ENCODE measurements around the gene PTK6. TPM values are rescaled to one million over a fixed set of nuclear protein-coding genes. Genes with fewer than 3 reads are reported as not detected.

PTK6 gene
- total and polyA plus RNA-seq, 2 of the 13 experiments (the other 11 are each of a cell fraction or from before 2014, with no cell fraction given): 0.08 TPM; not detected in 1

- BruUV-seq (replicated peaks): no TSS peak
- no peak for FAIRE-seq
- DNase-seq (ENCODE audit: low spot score): no peak
- POLR2A ChIA-PET: no interaction called here
- Histone ChIP-seq H3K9ac (ENCODE audit: insufficient read depth, low read depth, low read length) (no peak overlapping the region), H3K4me3 (replicated peaks in 1 of 3; ENCODE audit: insufficient read depth in 1 of 3, low read depth in 2 of 3, low read length in 3 of 3) (no peak overlapping the region), H4K20me1 (ENCODE audit: insufficient read depth, low read length) (peaks cover 5% of the 10 kb centered on the region; the same call in 1 of the 2 replicates), H2AFZ (ENCODE audit: low read length) (no peak overlapping the region), H3K36me3 (replicated peaks in 1 of 2; ENCODE audit: control insufficient read depth in 1 of 2, insufficient read depth in 2 of 2, low read length in 2 of 2) (no peaks in the 10 kb centered on the region), H3K9me3 (ENCODE audit: low read length) (no peaks in the 10 kb centered on the region), H3K4me1 (ENCODE audit: insufficient read depth, low read length) (peaks cover 9% of the 10 kb centered on the region), H3K27me3 (ENCODE audit: control insufficient read depth in 1 of 2, insufficient read depth in 2 of 2, low read length in 2 of 2) (peaks cover 29 to 90% of the 10 kb centered on the region in 2 experiments), H3K4me2 (ENCODE audit: low read depth, low read length) (no peak overlapping the region), H3K79me2 (ENCODE audit: insufficient read depth, low read length) (no peaks in the 10 kb centered on the region), H3K27ac (ENCODE audit: extremely low read length, insufficient read depth, low read length) (no peak overlapping the region)
- ATAC-seq: peak; percentile 5; the same call in 2 of the 3 replicates
- CTCF ChIA-PET (ENCODE audit: low intra/inter-chr PET ratio, low total read pairs): no interaction called here
- no peak for TF ChIP-seq ARID2 (CRISPR knock-in tag; IDR thresholded peaks at IDR 0.05; ENCODE audit: borderline replicate concordance)
- peak; percentile 45; the same call in 1 of the 2 replicates for TF ChIP-seq HES4 (CRISPR knock-in tag; IDR thresholded peaks at IDR 0.05; ENCODE audit: borderline replicate concordance)
- 0 out of 2 replicates have a peak, but pooled peaks have one; percentile 33 for TF ChIP-seq JUND (CRISPR knock-in tag; IDR thresholded peaks at IDR 0.05)
- 18% methylated on average over 27 of the region's 34 CpGs for WGBS (ENCODE audit: low lambda C conversion rate)
- intact Hi-C loops (cut with micrococcal nuclease; ENCODE audit: unreplicated experiment) (no loop called here), in situ Hi-C loops (cut with HindIII; ENCODE audit: extremely low pct_ligation_motif_present, low pct_unique_long_range_greater_than_20kb) (no loop called here)
Measured at GRCh38 chr20:63478346-63479302, 58.6 kb downstream of the PTK6 start.

Other genes with a start within 250 kb of the PTK6 start
- not detected in 2 replicates for gene COL20A1, start 244.2 kb downstream of the PTK6 start, total RNA-seq (2016; rRNA removed; fragmentation: Illumina TruSeq; extraction: Trizol)
- gene COL20A1, start 244.2 kb downstream of the PTK6 start, polyA plus RNA-seq (2011; rRNA removed): 0.03 TPM in 1 of 2 replicates, not detected in the other
- gene CHRNA4, start 176.0 kb downstream of the PTK6 start, total RNA-seq (2016; rRNA removed; fragmentation: Illumina TruSeq; extraction: Trizol): not detected in 2 replicates
- gene CHRNA4, start 176.0 kb downstream of the PTK6 start, polyA plus RNA-seq (2011; rRNA removed): not detected in 2 replicates
- gene KCNQ2, start 64.7 kb downstream of the PTK6 start, total RNA-seq (2016; rRNA removed; fragmentation: Illumina TruSeq; extraction: Trizol): not detected in 2 replicates
- not detected in 2 replicates for gene KCNQ2, start 64.7 kb downstream of the PTK6 start, polyA plus RNA-seq (2011; rRNA removed)
- gene EEF1A2, start 38.3 kb downstream of the PTK6 start, total RNA-seq (2016; rRNA removed; fragmentation: Illumina TruSeq; extraction: Trizol): 0.36 and 0.44 TPM in 2 replicates
- gene EEF1A2, start 38.3 kb downstream of the PTK6 start, polyA plus RNA-seq (2011; rRNA removed): 0.87 and 1.8 TPM in 2 replicates
- 6.0 and 7.0 TPM in 2 replicates for gene PPDPF, start 16.6 kb downstream of the PTK6 start, total RNA-seq (2016; rRNA removed; fragmentation: Illumina TruSeq; extraction: Trizol)
- 1.8 and 2.2 TPM in 2 replicates for gene PPDPF, start 16.6 kb downstream of the PTK6 start, polyA plus RNA-seq (2011; rRNA removed)
- gene SRMS, start 10.4 kb upstream of the PTK6 start, total RNA-seq (2016; rRNA removed; fragmentation: Illumina TruSeq; extraction: Trizol): not detected in 2 replicates
- 0.09 TPM in 1 of 2 replicates, not detected in the other for gene SRMS, start 10.4 kb upstream of the PTK6 start, polyA plus RNA-seq (2011; rRNA removed)
- not detected in 2 replicates for gene FNDC11, start 16.8 kb upstream of the PTK6 start, total RNA-seq (2016; rRNA removed; fragmentation: Illumina TruSeq; extraction: Trizol)
- 0.07 and 0.13 TPM in 2 replicates for gene FNDC11, start 16.8 kb upstream of the PTK6 start, polyA plus RNA-seq (2011; rRNA removed)
- gene HELZ2, start 36.9 kb upstream of the PTK6 start, total RNA-seq (2016; rRNA removed; fragmentation: Illumina TruSeq; extraction: Trizol): 8.4 and 10.1 TPM in 2 replicates
- gene HELZ2, start 36.9 kb upstream of the PTK6 start, polyA plus RNA-seq (2011; rRNA removed): 9.6 and 16.1 TPM in 2 replicates
- gene GMEB2, start 89.7 kb upstream of the PTK6 start, total RNA-seq (2016; rRNA removed; fragmentation: Illumina TruSeq; extraction: Trizol): 11.6 and 12.4 TPM in 2 replicates
- gene GMEB2, start 89.7 kb upstream of the PTK6 start, polyA plus RNA-seq (2011; rRNA removed): 10.6 and 11.5 TPM in 2 replicates
- 28.1 and 48.3 TPM in 2 replicates for gene STMN3, start 116.0 kb upstream of the PTK6 start, total RNA-seq (2016; rRNA removed; fragmentation: Illumina TruSeq; extraction: Trizol)
- 21.0 and 28.5 TPM in 2 replicates for gene STMN3, start 116.0 kb upstream of the PTK6 start, polyA plus RNA-seq (2011; rRNA removed)
- gene RTEL1, start 120.9 kb upstream of the PTK6 start, total RNA-seq (2016; rRNA removed; fragmentation: Illumina TruSeq; extraction: Trizol): 10.9 and 21.8 TPM in 2 replicates
- gene RTEL1, start 120.9 kb upstream of the PTK6 start, polyA plus RNA-seq (2011; rRNA removed): 29.5 and 36.4 TPM in 2 replicates
- gene TNFRSF6B, start 159.3 kb upstream of the PTK6 start, total RNA-seq (2016; rRNA removed; fragmentation: Illumina TruSeq; extraction: Trizol): not detected in 2 replicates
- gene TNFRSF6B, start 159.3 kb upstream of the PTK6 start, polyA plus RNA-seq (2011; rRNA removed): 0.24 and 0.86 TPM in 2 replicates
- gene ARFRP1, start 170.6 kb upstream of the PTK6 start, total RNA-seq (2016; rRNA removed; fragmentation: Illumina TruSeq; extraction: Trizol): 33.7 and 51.1 TPM in 2 replicates
- gene ARFRP1, start 170.6 kb upstream of the PTK6 start, polyA plus RNA-seq (2011; rRNA removed): 32.0 and 42.8 TPM in 2 replicates
- gene ZGPAT, start 170.7 kb upstream of the PTK6 start, total RNA-seq (2016; rRNA removed; fragmentation: Illumina TruSeq; extraction: Trizol): 40.2 and 41.9 TPM in 2 replicates
- gene ZGPAT, start 170.7 kb upstream of the PTK6 start, polyA plus RNA-seq (2011; rRNA removed): 23.0 and 32.8 TPM in 2 replicates
- 51.5 and 61.5 TPM in 2 replicates for gene LIME1, start 199.3 kb upstream of the PTK6 start, total RNA-seq (2016; rRNA removed; fragmentation: Illumina TruSeq; extraction: Trizol)
- 13.0 and 23.5 TPM in 2 replicates for gene LIME1, start 199.3 kb upstream of the PTK6 start, polyA plus RNA-seq (2011; rRNA removed)
- gene SLC2A4RG, start 202.4 kb upstream of the PTK6 start, total RNA-seq (2016; rRNA removed; fragmentation: Illumina TruSeq; extraction: Trizol): 47.4 and 91.4 TPM in 2 replicates
- gene SLC2A4RG, start 202.4 kb upstream of the PTK6 start, polyA plus RNA-seq (2011; rRNA removed): 95.9 and 105 TPM in 2 replicates

Data from HepG2 (cell line).